ENCODE results near the gene OR2W3.

OR2W3 gene

DNA sequence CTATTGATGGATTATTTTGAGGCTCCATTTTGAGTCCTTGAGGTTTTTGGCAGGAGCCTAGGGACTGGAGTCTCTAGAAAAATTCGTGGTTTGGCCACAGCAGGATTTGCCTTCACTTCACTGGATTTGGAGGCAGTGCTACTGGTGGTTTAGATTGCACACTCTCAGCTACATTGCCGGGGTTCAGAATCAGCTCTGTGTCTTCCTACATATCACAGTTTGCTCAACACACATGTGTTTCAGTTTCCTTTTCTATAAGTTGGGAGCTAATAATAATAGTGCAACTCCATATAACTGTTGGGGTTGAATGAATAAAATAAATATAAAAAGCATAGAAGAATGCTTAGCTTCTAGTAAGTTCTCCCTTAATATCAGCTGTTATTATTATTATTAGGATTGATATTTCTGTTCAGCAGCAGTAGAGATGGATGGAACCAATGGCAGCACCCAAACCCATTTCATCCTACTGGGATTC is at the start of gene OR2W3:
TSS of gene OR2W3 (plus strand) at position 425 of the 475 bp plus-strand sequence. CDS start at position 425, 0 bp downstream.
- no peak within 1 kb of the TSS for H3K27ac ChIP-seq
- TF ChIP-seq ZFX (IDR thresholded peaks at IDR 0.05; ENCODE audit: borderline replicate concordance): no peak
- TF ChIP-seq CTCF (IDR thresholded peaks at IDR 0.05): no peak

DNA sequence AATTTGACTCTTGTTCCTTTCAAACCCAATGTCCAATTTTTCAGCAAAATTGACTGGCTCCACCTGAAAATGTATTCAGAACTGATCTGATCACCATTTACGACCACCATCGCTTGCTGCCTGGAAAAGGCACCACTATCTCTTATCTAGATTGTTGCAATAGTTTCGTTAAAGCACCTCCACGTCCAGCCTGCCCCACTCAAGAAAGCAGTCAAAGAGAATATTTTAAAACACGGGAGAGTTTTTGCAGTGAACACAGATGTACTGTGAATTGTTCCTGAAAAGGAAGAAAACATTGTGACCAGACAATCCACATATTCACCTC is 49.7 kb upstream of the OR2W3 start:
- TF ChIP-seq CTCF (IDR thresholded peaks at IDR 0.05) (no peak), ZFX (IDR thresholded peaks at IDR 0.05; ENCODE audit: borderline replicate concordance) (no peak)
- H3K27ac ChIP-seq: no peak overlapping the region

DNA sequence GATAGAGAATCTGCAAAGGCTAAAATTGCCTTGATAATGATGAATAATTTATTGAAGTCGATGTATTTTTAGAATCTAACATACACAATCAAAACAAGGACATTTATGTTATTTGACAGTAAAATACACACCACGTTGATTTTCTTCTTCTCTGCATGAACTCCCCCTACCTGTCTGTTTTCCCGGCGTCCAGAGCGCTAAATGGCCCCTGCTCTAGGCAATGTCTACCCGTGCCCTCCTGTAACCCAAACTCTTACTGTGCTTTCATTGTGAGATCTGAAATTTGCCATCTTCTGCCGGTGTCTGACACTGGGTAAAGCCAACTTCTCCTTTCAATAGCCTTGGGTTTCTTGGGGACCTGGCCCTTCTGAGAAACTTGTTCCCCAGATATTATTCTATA is 47.0 kb upstream of the OR2W3 start:
- TF ChIP-seq ZFX (IDR thresholded peaks at IDR 0.05; ENCODE audit: borderline replicate concordance) (no peak), CTCF (IDR thresholded peaks at IDR 0.05) (no peak)
- H3K27ac ChIP-seq: no peak overlapping the region

- TF ChIP-seq ZFX (IDR thresholded peaks at IDR 0.05; ENCODE audit: borderline replicate concordance) (no peak), CTCF (IDR thresholded peaks at IDR 0.05) (no peak)
- H3K27ac ChIP-seq: no peak overlapping the region
These were observed 45.8 kb upstream of the OR2W3 start for GRCh38 chr1:247849616-247850015.

- TF ChIP-seq CTCF (IDR thresholded peaks at IDR 0.05) (no peak), ZFX (IDR thresholded peaks at IDR 0.05; ENCODE audit: borderline replicate concordance) (no peak)
- no peak overlapping the region for H3K27ac ChIP-seq
These were observed 40.4 kb upstream of the OR2W3 start for GRCh38 chr1:247854899-247855545.

DNA sequence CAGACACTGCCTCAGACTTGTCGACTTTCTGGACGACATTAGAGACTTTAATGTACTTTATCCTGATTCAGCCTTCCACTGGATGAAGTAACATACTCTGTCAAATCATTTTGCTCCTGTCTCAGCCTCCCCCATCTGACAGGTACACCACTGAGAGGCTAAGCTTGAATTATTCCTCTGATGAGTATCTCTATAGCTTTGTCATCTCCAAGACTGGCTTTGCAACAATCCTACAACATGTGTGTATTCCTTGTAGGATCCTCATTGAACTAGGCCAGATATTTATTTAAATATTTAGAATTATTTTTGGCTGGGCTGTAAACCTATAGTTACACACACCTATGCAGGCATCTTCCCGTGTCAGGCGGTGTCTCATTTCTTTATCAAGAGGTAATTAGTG is 39.5 kb upstream of the OR2W3 start:
- H3K27ac ChIP-seq: no peak overlapping the region
- no peak for TF ChIP-seq ZFX (IDR thresholded peaks at IDR 0.05; ENCODE audit: borderline replicate concordance)
- TF ChIP-seq CTCF (IDR thresholded peaks at IDR 0.05): no peak

- no peak within 1 kb of the TSS for H3K27ac ChIP-seq
- TF ChIP-seq ZFX (IDR thresholded peaks at IDR 0.05; ENCODE audit: borderline replicate concordance): no peak
- TF ChIP-seq CTCF (IDR thresholded peaks at IDR 0.05): no peak
These were observed 38.1 kb upstream of the OR2W3 start, which contains the start of gene TRIM58 for GRCh38 chr1:247857069-247857984. Gene TRIM58 (plus strand): TSS chr1:247857187. CDS start chr1:247857247, 60 bp downstream.

All from 22Rv1 (cell line).